Mesothelial cell of epicardium (in vitro differentiated cells): Measurements from ENCODE around the gene CLDN4. TPM values are rescaled to one million over a fixed set of nuclear protein-coding genes. Genes with fewer than 3 reads are reported as not detected.
"Not testable (repeated sequence)": the region's sequence is repeated elsewhere in the genome, so short reads cannot be mapped to it uniquely, and the experiment has no call there.

Source experiments
- DNase-seq, 2 experiments: peaks; one replicate each; pipeline ENCODE4 v3.0.0; 2021; ENCODE audit warnings: low spot score in 2 of 2; ENCODE audit not compliant: unreplicated experiment in 2 of 2
- H3K27ac Mint-ChIP-seq: 2 replicates; pipeline ENCODE4 v1.8.0; 2021; ENCODE audit warnings: mixed read lengths
- H3K27me3 Mint-ChIP-seq: 2 replicates; pipeline ENCODE4 v1.8.0; 2021; ENCODE audit warnings: low read depth, mixed read lengths
- H3K36me3 Mint-ChIP-seq: 2 replicates; pipeline ENCODE4 v1.8.0; 2021; ENCODE audit warnings: mixed read lengths
- H3K4me1 Mint-ChIP-seq: 2 replicates; pipeline ENCODE4 v1.8.0; 2021; ENCODE audit warnings: mixed read lengths
- H3K4me3 Mint-ChIP-seq: 2 replicates; pipeline ENCODE4 v1.8.0; 2021; ENCODE audit warnings: mild to moderate bottlenecking, moderate library complexity, mixed read lengths
- H3K9me3 Mint-ChIP-seq: 2 replicates; pipeline ENCODE4 v1.8.0; 2021; ENCODE audit warnings: mixed read lengths
- total RNA-seq: library from RNA; stranded (reverse); gene quantifications from 3 replicates; pipeline ENCODE4 v1.2.1, GENCODE V29; 2021
- TF ChIP-seq, protein P1 (sequence below): fragments of 200-600 bp; sonication (generic); IDR thresholded peaks from one replicate; pipeline ENCODE4 v1.5.0; 2021; ENCODE audit warnings: antibody characterized with exemption; ENCODE audit not compliant: unreplicated experiment

CLDN4 gene, protein sequence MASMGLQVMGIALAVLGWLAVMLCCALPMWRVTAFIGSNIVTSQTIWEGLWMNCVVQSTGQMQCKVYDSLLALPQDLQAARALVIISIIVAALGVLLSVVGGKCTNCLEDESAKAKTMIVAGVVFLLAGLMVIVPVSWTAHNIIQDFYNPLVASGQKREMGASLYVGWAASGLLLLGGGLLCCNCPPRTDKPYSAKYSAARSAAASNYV
- 158 to 175 TPM (median 165 TPM) in 3 replicates for total RNA-seq

- Mint-ChIP-seq H3K27me3 (peaks cover 2% of the 10 kb centered on the region), H3K27ac (peak within 1 kb of the TSS; percentile 99), H3K4me3 (peak within 1 kb of the TSS; percentile 79), H3K4me1 (peaks cover 67% of the 10 kb centered on the region), H3K9me3 (no peaks in the 10 kb centered on the region), H3K36me3 (no peaks in the 10 kb centered on the region)
- peak; percentile 55 to 71 for DNase-seq
- TF ChIP-seq, protein P1, sequence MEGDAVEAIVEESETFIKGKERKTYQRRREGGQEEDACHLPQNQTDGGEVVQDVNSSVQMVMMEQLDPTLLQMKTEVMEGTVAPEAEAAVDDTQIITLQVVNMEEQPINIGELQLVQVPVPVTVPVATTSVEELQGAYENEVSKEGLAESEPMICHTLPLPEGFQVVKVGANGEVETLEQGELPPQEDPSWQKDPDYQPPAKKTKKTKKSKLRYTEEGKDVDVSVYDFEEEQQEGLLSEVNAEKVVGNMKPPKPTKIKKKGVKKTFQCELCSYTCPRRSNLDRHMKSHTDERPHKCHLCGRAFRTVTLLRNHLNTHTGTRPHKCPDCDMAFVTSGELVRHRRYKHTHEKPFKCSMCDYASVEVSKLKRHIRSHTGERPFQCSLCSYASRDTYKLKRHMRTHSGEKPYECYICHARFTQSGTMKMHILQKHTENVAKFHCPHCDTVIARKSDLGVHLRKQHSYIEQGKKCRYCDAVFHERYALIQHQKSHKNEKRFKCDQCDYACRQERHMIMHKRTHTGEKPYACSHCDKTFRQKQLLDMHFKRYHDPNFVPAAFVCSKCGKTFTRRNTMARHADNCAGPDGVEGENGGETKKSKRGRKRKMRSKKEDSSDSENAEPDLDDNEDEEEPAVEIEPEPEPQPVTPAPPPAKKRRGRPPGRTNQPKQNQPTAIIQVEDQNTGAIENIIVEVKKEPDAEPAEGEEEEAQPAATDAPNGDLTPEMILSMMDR = no peak
Observed at GRCh38 chr7:73830681-73831583, at the start of gene CLDN4. CLDN4 (plus strand) TSS chr7:73830996; CDS start chr7:73831202, 206 bp downstream.

- Mint-ChIP-seq H3K9me3 (peaks cover 15% of the 10 kb centered on the region), H3K27me3 (no peaks in the 10 kb centered on the region), H3K36me3 (peaks cover 1% of the 10 kb centered on the region), H3K4me1 (no peaks in the 10 kb centered on the region), H3K4me3 (no peak overlapping the region), H3K27ac (no peak overlapping the region)
- DNase-seq = no peak
- TF ChIP-seq, protein P1 = no peak
Observed at GRCh38 chr7:73786588-73786987, 44.2 kb upstream of the CLDN4 start.

DNA sequence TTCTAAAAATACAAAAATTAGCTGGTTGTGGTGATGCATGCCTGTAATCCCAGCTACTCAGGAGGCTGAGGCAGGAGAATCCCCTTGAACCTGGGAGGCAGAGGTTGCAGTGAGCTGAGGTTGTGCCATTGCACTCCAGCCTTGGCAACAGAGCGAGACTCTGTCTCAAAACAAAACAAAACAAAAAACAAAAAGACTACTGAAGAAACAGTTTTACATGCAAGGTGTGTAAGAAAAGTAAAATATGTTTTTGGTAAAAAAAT, 43.1 kb upstream of the CLDN4 start:
- H3K9me3 Mint-ChIP-seq = peaks cover 13% of the 10 kb centered on the region
- not testable (repeated sequence) for H3K27me3 Mint-ChIP-seq, H3K4me1 Mint-ChIP-seq, DNase-seq, H3K36me3 Mint-ChIP-seq, H3K4me3 Mint-ChIP-seq, H3K27ac Mint-ChIP-seq

- Mint-ChIP-seq H3K27me3 (no peaks in the 10 kb centered on the region), H3K27ac (no peak overlapping the region), H3K9me3 (peaks cover 13% of the 10 kb centered on the region), H3K4me1 (peaks cover 2% of the 10 kb centered on the region), H3K4me3 (no peak overlapping the region), H3K36me3 (no peaks in the 10 kb centered on the region)
- TF ChIP-seq, protein P1 = no peak
- no peak for DNase-seq
Observed at GRCh38 chr7:73789051-73789450, 41.7 kb upstream of the CLDN4 start.

DNA sequence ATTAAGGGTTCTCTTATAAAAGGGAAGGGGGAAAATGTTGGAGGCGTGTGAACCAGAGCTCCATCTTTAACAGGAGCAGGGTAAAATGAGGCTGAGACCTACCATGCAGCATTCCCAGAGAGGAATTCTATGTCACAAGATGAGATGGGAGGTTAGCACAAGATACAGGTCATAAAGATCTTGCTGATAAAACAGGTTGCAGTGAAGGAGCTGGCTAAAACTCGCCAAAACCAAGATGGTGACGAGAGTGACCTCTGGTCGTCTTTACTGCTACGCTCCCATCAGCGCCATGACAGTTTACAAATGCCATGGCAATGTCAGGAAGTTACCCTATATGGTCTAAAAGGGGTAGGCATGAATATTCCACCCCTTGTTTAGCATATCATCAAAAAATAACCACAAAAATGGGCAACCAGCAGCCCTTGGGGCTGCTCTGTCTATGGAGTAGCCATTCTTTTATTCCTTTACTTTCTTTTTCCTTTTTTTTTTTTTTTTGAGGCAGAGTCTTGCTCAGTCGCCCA, 39.6 kb upstream of the CLDN4 start:
- peaks cover 15% of the 10 kb centered on the region for H3K9me3 Mint-ChIP-seq
- H3K4me3 Mint-ChIP-seq, H3K27me3 Mint-ChIP-seq, H3K4me1 Mint-ChIP-seq, H3K36me3 Mint-ChIP-seq, H3K27ac Mint-ChIP-seq, DNase-seq: not testable (repeated sequence)

DNA sequence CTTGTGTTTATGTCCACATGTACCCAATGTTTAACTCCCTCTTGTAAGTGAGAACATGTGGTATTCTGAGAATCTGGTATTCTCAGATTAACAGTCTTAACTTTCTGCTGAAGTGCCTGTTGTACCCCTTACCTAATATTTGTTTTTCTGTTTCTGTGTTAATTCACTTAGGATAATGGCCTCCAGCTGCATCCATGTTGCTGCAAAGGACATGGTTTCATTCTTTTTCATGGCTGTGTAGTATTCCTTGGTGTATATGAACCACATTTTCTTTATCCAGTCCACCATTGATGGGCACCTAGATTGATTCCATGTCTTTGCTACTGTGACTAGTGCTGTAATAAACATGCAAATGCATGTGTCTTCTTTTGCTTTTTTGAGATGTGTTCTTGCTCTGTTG, 35.6 kb upstream of the CLDN4 start:
- peaks cover 12% of the 10 kb centered on the region for H3K9me3 Mint-ChIP-seq
- not testable (repeated sequence) for H3K4me1 Mint-ChIP-seq, H3K36me3 Mint-ChIP-seq

GRCh38 chr7:73796656-73797055, 34.1 kb upstream of the CLDN4 start:
- not testable (repeated sequence) for H3K4me3 Mint-ChIP-seq, H3K27me3 Mint-ChIP-seq, H3K36me3 Mint-ChIP-seq, H3K9me3 Mint-ChIP-seq, DNase-seq, H3K4me1 Mint-ChIP-seq, H3K27ac Mint-ChIP-seq

More for the DNA sequence above, 35.6 kb upstream of the CLDN4 start:
- not testable (repeated sequence) for H3K27ac Mint-ChIP-seq, DNase-seq, H3K4me3 Mint-ChIP-seq, H3K27me3 Mint-ChIP-seq

DNA sequence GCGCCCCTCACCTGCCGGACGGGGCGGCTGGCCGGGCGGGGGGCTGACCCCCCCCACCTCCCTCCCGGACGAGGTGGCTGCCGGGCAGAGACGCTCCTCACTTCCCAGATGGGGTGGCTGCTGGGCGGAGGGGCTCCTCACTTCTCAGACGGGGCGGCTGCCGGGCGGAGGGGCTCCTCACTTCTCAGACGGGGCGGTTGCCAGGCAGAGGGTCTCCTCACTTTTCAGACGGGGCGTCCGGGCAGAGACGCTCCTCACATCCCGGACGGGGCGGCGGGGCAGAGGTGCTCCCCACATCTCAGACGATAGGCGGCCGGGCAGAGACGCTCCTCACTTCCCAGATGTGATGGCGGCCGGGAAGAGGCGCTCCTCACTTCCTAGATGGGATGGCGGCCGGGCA, 33.6 kb upstream of the CLDN4 start:
- not testable (repeated sequence) for H3K36me3 Mint-ChIP-seq, H3K27me3 Mint-ChIP-seq, H3K27ac Mint-ChIP-seq, H3K4me1 Mint-ChIP-seq, H3K4me3 Mint-ChIP-seq, H3K9me3 Mint-ChIP-seq, DNase-seq
